ENCODE data around the gene MDM2.

MDM2 gene

DNA sequence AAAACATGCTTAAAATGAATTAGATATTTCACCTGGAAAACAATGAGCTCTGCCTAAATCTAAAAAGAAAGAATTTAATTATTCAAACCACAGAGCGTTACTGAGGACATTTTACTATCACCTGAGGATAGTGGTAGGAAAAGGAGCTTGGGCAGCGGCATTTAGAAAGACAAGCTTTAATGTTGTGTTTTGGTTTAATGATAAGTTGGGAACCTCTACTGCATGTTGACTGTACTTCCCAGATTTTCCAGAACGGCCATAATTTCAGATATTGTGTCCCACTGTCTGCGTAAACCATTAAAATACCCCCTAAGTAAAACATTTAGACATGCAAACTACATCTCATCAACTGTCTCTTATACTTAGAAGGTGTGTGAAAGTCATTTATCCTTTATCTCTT lies 69.6 kb downstream of the MDM2 start:
- TF ChIP-seq, protein P1, sequence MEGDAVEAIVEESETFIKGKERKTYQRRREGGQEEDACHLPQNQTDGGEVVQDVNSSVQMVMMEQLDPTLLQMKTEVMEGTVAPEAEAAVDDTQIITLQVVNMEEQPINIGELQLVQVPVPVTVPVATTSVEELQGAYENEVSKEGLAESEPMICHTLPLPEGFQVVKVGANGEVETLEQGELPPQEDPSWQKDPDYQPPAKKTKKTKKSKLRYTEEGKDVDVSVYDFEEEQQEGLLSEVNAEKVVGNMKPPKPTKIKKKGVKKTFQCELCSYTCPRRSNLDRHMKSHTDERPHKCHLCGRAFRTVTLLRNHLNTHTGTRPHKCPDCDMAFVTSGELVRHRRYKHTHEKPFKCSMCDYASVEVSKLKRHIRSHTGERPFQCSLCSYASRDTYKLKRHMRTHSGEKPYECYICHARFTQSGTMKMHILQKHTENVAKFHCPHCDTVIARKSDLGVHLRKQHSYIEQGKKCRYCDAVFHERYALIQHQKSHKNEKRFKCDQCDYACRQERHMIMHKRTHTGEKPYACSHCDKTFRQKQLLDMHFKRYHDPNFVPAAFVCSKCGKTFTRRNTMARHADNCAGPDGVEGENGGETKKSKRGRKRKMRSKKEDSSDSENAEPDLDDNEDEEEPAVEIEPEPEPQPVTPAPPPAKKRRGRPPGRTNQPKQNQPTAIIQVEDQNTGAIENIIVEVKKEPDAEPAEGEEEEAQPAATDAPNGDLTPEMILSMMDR (IDR thresholded peaks at IDR 0.05; ENCODE audit: extremely low read depth, missing control alignments), result no peak
- DNase-seq (ENCODE audit: low spot score), result no peak

DNA sequence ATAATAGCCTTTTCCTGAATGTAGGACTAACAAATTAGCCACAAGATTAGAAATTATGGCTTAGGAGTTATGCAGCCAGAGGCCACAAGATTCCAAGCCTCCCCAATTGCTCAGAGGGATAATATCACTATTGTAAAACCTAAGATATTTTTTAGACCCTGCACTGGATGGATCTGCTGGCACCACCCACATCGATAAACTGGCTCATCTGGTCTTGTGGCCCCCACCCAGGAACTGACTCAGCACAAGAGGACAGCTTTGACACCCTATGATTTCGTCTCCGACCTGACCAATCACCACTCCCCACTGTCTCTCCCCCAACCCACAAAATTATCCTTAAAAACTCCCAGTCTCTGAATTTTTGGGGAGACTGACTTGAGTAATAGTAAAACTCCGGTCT lies 70.3 kb downstream of the MDM2 start:
- TF ChIP-seq, protein P1 (IDR thresholded peaks at IDR 0.05; ENCODE audit: extremely low read depth, missing control alignments), result no peak
- no peak for DNase-seq (ENCODE audit: low spot score)

DNA sequence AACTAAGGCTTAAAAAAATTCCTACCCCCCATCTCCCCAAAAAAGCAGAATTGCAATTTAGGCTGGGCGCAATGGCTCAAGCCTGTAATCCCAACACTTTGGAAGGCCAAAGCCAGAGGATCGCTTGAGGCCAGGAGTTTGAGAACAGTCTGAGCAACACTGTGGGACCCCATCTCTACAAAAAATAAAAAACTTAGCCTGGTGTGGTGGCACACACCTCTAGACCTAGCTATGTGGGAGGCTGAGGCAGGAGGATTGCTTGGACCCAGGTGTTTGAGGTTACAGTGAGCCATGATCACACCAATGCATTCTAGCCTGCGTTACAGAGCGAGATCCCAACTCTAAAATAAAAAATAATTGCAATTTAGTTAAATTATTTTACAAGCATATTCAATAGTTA lies 70.9 kb downstream of the MDM2 start:
- TF ChIP-seq, protein P1 (IDR thresholded peaks at IDR 0.05; ENCODE audit: extremely low read depth, missing control alignments), result no peak
- no peak for DNase-seq (ENCODE audit: low spot score)

DNA sequence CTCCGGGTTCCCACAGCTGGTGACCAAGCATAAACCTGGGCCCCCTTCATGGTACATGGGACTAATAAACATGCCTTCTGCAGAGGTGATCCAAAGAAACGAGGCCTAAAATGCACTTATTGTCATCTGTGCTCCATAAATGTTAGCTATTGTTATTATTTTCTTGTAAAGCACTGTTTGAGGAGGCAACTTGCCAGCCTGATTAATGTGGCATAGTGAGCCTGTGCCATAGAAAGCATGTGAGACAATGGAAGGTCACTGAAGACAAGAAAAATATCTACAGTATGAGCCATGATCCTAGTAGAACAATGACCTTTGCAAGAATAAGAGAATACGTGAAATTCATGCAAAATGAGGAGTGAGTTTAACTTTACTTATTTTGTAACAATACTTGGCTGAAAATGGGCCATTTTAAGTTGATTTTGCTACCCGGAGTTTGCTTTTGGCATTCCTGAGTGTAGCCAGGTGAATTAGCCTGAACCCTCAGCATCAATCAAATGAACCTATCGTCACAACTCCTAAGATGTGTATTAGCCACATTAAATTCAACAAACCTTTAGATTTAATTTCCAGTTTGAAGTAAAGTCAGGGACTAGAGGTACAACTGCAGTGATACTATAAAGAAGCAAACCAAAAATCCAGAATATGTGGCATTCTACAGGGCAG lies 72.8 kb downstream of the MDM2 start:
- DNase-seq (ENCODE audit: low spot score), result no peak

DNA sequence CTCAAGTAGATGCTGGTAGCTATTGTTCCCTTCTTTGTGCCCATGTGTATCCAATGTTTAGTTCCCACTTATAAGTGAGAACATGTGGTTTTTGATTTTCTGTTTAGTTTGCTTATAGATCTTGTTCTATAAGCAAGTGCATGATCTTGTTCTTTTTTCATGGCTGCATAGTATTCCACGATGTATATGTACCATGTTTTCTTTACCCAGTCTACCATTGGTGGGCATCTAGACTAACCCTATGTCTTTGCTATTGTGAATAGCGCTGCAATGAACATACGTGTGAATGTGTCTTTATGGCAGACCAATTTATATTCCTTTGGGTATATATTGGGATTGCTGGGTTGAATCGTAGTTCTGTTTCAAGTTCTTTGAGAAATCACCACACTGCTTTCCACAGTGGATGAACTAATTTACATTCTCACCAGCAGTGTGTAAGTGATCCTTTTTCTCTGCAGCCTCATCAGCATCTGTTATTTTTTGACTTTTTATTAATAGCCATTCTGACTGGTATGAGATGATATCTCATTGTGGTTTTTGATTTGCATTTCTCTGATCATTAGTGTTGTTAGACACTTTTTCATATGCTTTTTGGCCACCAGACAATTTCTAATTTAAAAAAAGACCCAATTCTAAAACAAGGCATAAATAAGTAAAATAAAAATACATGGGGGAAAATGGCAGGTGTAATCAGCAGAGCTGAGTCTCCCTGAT lies 74.4 kb downstream of the MDM2 start:
- no peak for DNase-seq (ENCODE audit: low spot score)
- TF ChIP-seq, protein P1 (IDR thresholded peaks at IDR 0.05; ENCODE audit: extremely low read depth, missing control alignments), result no peak

More for the DNA sequence above, 72.8 kb downstream of the MDM2 start:
- TF ChIP-seq, protein P1 (IDR thresholded peaks at IDR 0.05; ENCODE audit: extremely low read depth, missing control alignments), result no peak

DNA sequence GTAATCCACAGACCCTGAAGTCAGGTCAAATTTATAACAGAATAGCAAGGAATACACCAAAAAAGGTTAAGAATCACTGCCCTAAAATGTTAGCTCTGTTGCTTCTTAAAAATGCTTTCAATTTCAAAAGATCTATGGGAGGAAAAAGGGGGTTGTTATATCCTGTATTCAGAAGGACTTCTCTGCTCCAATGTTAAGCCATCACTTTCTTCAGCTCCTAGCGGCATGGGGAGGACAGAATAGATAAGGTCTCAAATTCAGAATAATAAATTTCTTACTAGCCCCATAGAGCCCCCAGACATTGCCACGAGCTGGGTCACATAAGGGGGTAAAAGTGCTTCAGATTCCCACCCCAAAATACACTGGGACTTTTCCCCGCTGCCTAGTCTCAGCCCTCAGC lies 75.2 kb downstream of the MDM2 start:
- TF ChIP-seq, protein P1 (IDR thresholded peaks at IDR 0.05; ENCODE audit: extremely low read depth, missing control alignments), result no peak
- DNase-seq (ENCODE audit: low spot score), result no peak

DNA sequence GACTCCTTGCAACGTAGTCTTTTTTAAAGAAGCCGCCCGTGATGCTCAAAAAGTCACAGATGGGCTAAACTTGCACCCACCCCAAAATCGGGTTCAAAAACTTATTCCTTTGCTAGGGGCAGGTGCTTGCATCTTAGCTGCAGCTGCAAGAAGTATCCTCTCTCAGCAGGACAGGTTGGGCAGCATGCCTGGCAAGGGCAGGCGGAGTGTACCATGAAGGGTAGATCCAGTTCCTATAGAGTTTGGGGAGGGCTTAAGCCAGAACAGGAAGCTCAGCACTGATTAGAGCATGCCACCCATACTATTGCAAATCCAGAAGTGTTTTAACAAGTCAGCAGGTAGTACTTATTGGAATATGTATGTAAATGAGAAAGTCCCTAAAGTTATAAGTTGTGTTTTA lies 76.3 kb downstream of the MDM2 start:
- TF ChIP-seq, protein P1 (IDR thresholded peaks at IDR 0.05; ENCODE audit: extremely low read depth, missing control alignments), result no peak

More for the DNA sequence above, 76.3 kb downstream of the MDM2 start:
- DNase-seq (ENCODE audit: low spot score), result no peak

Data from GM20000 (cell line).